MCF 10A (cell line): ENCODE data around the gene SPX. TPM values are rescaled to one million over a fixed set of nuclear protein-coding genes. Genes with fewer than 3 reads are reported as not detected.

Experiments used
- BruUV-seq: library from RNA; stranded (reverse); fragments of 400-500 nt; replicated peaks from 2 replicates; lab custom pipeline; 2021; lab: Mats Ljungman, UMichigan
- CTCF ChIA-PET: fragments of 300-600 bp; sonication (Branson Sonifier 250); formaldehyde crosslinking; extraction: SDS; loops from one replicate; lab custom pipeline; 2021; ENCODE audit warnings: antibody characterized with exemption, inconsistent platforms; lab: Yijun Ruan, JAX
- POLR2A ChIA-PET: fragments of 300-600, 350-650 bp; sonication (Branson Sonifier 250); formaldehyde crosslinking; extraction: SDS; loops from one replicate; lab custom pipeline; 2020; ENCODE audit warnings: antibody characterized with exemption, inconsistent platforms; lab: Yijun Ruan, JAX
- DNase-seq: peaks from one replicate; pipeline ENCODE4 v3.0.0-alpha.2; 2018; ENCODE audit not compliant: unreplicated experiment
- H3K27ac Mint-ChIP-seq: one replicate; pipeline ENCODE4 v1.8.0; 2022; ENCODE audit warnings: mild to moderate bottlenecking, low read depth, mixed read lengths; ENCODE audit not compliant: unreplicated experiment
- H3K27me3 Mint-ChIP-seq: one replicate; pipeline ENCODE4 v1.8.0; 2022; ENCODE audit warnings: mixed read lengths; ENCODE audit not compliant: insufficient read depth, unreplicated experiment
- H3K36me3 Mint-ChIP-seq: one replicate; pipeline ENCODE4 v1.8.0; 2022; ENCODE audit warnings: mild to moderate bottlenecking, moderate library complexity, mixed read lengths; ENCODE audit not compliant: insufficient read depth, unreplicated experiment
- H3K4me1 Mint-ChIP-seq: one replicate; pipeline ENCODE4 v1.8.0; 2022; ENCODE audit warnings: mixed read lengths; ENCODE audit not compliant: insufficient read depth, unreplicated experiment
- H3K4me3 Mint-ChIP-seq: one replicate; pipeline ENCODE4 v1.8.0; 2022; ENCODE audit warnings: mild to moderate bottlenecking, moderate library complexity, mixed read lengths; ENCODE audit not compliant: unreplicated experiment
- H3K9me3 Mint-ChIP-seq: one replicate; pipeline ENCODE4 v1.8.0; 2022; ENCODE audit warnings: mixed read lengths; ENCODE audit not compliant: unreplicated experiment
- intact Hi-C: fragments of 100-400 bp; cut with micrococcal nuclease; formaldehyde crosslinking; loops from 2 replicates; pipeline ENCODE4 v1.14.1; 2022
- total RNA-seq: library from RNA; stranded (reverse); gene quantifications from 2 replicates; pipeline ENCODE4 v1.2.3, GENCODE V29; 2022
- TF ChIP-seq, protein P1 (sequence below): fragments of 200-600 bp; IDR thresholded peaks from one replicate; pipeline ENCODE4 v1.8.0; 2022; ENCODE audit warnings: antibody characterized with exemption, mild to moderate bottlenecking; ENCODE audit not compliant: unreplicated experiment

Gene SPX
- total RNA-seq, 1 experiment from 2014 or later, result 154 TPM

GRCh38 chr12:21501258-21502163 lies 24.6 kb upstream of the SPX start, which contains the start of the genes GOLT1B and RECQL:
GOLT1B (plus strand) TSS chr12:21501789; CDS start chr12:21501924, 135 bp downstream.
RECQL (minus strand) TSS chr12:21501635; CDS start chr12:21499570, 2,065 bp downstream.
- no TSS peak for BruUV-seq
- no peak within 1 kb of the TSS for H3K4me3 Mint-ChIP-seq
- DNase-seq, result peak; percentile 99
- intact Hi-C loops, result loop anchor here (1.0 to 2.0 kb wide), 2 partner anchors 25 to 156 kb away; partner anchors contain the start of genes LDHB and SPX
- H3K27me3 Mint-ChIP-seq, result no peaks in the 10 kb centered on the region
- no peak within 1 kb of the TSS for H3K27ac Mint-ChIP-seq
- TF ChIP-seq, protein P1, sequence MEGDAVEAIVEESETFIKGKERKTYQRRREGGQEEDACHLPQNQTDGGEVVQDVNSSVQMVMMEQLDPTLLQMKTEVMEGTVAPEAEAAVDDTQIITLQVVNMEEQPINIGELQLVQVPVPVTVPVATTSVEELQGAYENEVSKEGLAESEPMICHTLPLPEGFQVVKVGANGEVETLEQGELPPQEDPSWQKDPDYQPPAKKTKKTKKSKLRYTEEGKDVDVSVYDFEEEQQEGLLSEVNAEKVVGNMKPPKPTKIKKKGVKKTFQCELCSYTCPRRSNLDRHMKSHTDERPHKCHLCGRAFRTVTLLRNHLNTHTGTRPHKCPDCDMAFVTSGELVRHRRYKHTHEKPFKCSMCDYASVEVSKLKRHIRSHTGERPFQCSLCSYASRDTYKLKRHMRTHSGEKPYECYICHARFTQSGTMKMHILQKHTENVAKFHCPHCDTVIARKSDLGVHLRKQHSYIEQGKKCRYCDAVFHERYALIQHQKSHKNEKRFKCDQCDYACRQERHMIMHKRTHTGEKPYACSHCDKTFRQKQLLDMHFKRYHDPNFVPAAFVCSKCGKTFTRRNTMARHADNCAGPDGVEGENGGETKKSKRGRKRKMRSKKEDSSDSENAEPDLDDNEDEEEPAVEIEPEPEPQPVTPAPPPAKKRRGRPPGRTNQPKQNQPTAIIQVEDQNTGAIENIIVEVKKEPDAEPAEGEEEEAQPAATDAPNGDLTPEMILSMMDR, result no peak
- peaks cover 14% of the 10 kb centered on the region for H3K36me3 Mint-ChIP-seq
- H3K4me1 Mint-ChIP-seq, result peaks cover 13% of the 10 kb centered on the region
- ChIA-PET POLR2A (interaction anchor here (0.6 to 4.2 kb wide), 36 partner anchors 9 to 1043 kb away, joined by 3 to 54 read pairs (median 5); partner anchors contain the start of genes C2CD5, LDHB, PYROXD1 and SPX), CTCF (interaction anchor here (0.6 to 1.3 kb wide), 6 partner anchors 23 to 1789 kb away, joined by 3 to 5 read pairs (median 3); no protein-coding TSS in a partner anchor)
- H3K9me3 Mint-ChIP-seq, result no peaks in the 10 kb centered on the region

DNA sequence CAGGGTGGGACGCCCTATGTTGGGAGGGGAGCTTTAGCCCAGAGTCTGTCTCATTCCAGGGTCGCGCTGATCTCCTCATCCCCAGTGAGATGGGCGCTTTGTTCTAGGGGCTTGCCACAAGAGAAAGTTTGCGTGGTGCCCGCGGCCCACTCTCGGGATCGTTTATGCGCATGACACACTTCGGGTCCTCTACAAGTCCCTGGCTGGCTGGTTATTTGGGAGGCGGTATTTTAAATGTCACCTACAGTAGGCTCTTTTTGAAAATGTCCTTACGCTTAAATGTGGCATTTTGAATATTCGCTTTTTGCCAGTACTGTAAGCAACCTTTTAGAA lies 24.0 kb upstream of the SPX start:
- intact Hi-C loops, result no loop called here
- Mint-ChIP-seq H3K36me3 (peaks cover 12% of the 10 kb centered on the region), H3K27me3 (no peaks in the 10 kb centered on the region), H3K4me1 (peaks cover 13% of the 10 kb centered on the region), H3K9me3 (no peaks in the 10 kb centered on the region), H3K27ac (no peak overlapping the region), H3K4me3 (no peak overlapping the region)
- ChIA-PET POLR2A (interaction anchor here (0.6 to 4.2 kb wide), 25 partner anchors 8 to 533 kb away, joined by 3 to 54 read pairs (median 5); partner anchors contain the start of genes LDHB, PYROXD1 and SPX), CTCF (interaction anchor here (0.6 to 1.3 kb wide), 5 partner anchors 22 to 1789 kb away, joined by 3 to 5 read pairs (median 3); no protein-coding TSS in a partner anchor)
- DNase-seq, result peak; percentile 24
- BruUV-seq, result no TSS peak
- TF ChIP-seq, protein P1, result no peak

DNA sequence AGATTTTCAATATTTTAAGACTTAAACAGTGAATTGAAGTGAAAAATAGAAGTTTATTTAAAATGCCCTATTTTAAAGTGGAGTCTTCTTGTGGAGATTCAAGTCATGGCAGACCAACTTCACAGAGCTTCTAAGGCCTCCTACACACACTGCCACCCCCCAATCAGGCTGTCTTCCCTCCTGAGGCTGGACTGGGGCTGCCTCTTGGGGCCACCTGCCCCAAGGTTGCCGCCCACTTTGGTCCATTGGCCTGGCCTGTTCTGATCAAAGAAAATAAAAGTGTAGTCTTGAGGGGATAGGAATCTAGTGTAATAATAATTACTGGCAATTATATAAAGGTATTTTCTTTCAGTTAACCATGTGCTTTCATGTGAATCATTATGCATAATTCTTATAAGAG lies 23.2 kb upstream of the SPX start:
- intact Hi-C loops, result no loop called here
- H3K9me3 Mint-ChIP-seq, result no peaks in the 10 kb centered on the region
- TF ChIP-seq, protein P1, result no peak
- peaks cover 13% of the 10 kb centered on the region for H3K4me1 Mint-ChIP-seq
- TSS peak; percentile 39 for BruUV-seq
- H3K27ac Mint-ChIP-seq, result no peak overlapping the region
- ChIA-PET POLR2A (interaction anchor here (0.9 to 4.2 kb wide), 6 partner anchors 17 to 240 kb away, joined by 3 to 54 read pairs (median 20); partner anchors contain the start of genes LDHB and SPX), CTCF (interaction anchor here (0.6 to 1.3 kb wide), 3 partner anchors 22 to 487 kb away, joined by 3 to 5 read pairs (median 4); no protein-coding TSS in a partner anchor)
- H3K27me3 Mint-ChIP-seq, result no peaks in the 10 kb centered on the region
- H3K4me3 Mint-ChIP-seq, result no peak overlapping the region
- DNase-seq, result no peak
- H3K36me3 Mint-ChIP-seq, result peaks cover 15% of the 10 kb centered on the region
